ENCODE results near the gene MEF2A.

The MEF2A gene

DNA sequence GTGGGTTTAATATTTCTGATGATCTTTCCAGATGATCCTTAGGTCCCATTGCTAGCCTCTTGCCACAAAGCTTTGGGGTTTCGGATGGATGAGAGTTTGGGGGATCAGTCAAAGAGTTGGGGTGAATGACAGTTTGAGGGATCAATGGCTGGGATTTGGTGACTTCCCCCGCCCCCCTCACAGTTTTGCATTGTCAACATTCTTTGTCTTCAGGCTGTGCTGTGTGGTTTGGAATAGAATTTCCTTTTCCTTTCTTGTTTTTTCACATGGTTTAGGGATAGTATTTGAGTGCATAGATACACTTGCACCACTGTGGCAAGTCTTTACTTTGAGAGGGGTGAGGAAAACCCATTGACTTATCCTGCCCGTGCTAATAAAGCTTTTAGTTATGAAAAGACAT lies 14.3 kb downstream of the MEF2A start:
- ATAC-seq, result no peak
- TF ChIP-seq, protein P1, sequence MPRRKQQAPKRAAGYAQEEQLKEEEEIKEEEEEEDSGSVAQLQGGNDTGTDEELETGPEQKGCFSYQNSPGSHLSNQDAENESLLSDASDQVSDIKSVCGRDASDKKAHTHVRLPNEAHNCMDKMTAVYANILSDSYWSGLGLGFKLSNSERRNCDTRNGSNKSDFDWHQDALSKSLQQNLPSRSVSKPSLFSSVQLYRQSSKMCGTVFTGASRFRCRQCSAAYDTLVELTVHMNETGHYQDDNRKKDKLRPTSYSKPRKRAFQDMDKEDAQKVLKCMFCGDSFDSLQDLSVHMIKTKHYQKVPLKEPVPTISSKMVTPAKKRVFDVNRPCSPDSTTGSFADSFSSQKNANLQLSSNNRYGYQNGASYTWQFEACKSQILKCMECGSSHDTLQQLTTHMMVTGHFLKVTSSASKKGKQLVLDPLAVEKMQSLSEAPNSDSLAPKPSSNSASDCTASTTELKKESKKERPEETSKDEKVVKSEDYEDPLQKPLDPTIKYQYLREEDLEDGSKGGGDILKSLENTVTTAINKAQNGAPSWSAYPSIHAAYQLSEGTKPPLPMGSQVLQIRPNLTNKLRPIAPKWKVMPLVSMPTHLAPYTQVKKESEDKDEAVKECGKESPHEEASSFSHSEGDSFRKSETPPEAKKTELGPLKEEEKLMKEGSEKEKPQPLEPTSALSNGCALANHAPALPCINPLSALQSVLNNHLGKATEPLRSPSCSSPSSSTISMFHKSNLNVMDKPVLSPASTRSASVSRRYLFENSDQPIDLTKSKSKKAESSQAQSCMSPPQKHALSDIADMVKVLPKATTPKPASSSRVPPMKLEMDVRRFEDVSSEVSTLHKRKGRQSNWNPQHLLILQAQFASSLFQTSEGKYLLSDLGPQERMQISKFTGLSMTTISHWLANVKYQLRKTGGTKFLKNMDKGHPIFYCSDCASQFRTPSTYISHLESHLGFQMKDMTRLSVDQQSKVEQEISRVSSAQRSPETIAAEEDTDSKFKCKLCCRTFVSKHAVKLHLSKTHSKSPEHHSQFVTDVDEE (CRISPR knock-in tag; IDR thresholded peaks at IDR 0.05), result no peak
- no peak for TF ChIP-seq ESRRG (CRISPR knock-in tag; IDR thresholded peaks at IDR 0.05)

DNA sequence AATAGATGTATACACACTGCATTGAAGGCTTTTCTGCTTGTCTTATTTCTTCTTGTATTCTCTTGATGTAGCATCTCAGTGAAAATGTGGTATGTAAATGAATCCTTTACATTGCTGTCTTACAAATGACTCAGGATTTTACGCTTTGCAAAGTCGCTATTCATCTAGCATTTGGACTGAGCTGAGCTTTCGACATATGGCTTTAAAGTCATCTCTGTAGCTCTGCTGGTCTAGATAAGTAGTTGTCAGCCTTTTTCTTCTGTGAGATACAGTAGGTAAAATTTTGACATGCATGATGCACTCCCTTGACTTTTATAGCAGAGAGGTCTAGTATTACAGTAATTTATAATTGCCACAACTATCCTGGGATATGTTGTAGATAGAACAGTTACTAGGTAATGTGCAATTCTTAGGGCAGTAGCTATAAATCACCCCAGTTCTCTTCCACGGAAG lies 16.8 kb downstream of the MEF2A start:
- TF ChIP-seq ZNF8 (CRISPR knock-in tag; IDR thresholded peaks at IDR 0.05), result no peak
- TF ChIP-seq, protein P2, sequence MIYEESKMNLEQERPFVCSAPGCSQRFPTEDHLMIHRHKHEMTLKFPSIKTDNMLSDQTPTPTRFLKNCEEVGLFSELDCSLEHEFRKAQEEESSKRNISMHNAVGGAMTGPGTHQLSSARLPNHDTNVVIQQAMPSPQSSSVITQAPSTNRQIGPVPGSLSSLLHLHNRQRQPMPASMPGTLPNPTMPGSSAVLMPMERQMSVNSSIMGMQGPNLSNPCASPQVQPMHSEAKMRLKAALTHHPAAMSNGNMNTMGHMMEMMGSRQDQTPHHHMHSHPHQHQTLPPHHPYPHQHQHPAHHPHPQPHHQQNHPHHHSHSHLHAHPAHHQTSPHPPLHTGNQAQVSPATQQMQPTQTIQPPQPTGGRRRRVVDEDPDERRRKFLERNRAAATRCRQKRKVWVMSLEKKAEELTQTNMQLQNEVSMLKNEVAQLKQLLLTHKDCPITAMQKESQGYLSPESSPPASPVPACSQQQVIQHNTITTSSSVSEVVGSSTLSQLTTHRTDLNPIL (CRISPR knock-in tag; IDR thresholded peaks at IDR 0.05; ENCODE audit: low read depth), result no peak
- no peak for TF ChIP-seq ISL1 (CRISPR knock-in tag; IDR thresholded peaks at IDR 0.05)
- TF ChIP-seq, protein P3, sequence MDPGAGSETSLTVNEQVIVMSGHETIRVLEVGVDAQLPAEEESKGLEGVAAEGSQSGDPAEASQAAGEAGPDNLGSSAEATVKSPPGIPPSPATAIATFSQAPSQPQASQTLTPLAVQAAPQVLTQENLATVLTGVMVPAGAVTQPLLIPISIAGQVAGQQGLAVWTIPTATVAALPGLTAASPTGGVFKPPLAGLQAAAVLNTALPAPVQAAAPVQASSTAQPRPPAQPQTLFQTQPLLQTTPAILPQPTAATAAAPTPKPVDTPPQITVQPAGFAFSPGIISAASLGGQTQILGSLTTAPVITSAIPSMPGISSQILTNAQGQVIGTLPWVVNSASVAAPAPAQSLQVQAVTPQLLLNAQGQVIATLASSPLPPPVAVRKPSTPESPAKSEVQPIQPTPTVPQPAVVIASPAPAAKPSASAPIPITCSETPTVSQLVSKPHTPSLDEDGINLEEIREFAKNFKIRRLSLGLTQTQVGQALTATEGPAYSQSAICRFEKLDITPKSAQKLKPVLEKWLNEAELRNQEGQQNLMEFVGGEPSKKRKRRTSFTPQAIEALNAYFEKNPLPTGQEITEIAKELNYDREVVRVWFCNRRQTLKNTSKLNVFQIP (CRISPR knock-in tag; IDR thresholded peaks at IDR 0.05; ENCODE audit: borderline replicate concordance, low read depth), result no peak
- TF ChIP-seq ZNF565 (CRISPR knock-in tag; conservative IDR thresholded peaks at IDR 0.05; ENCODE audit: low read depth), result no peak
- no peak for TF ChIP-seq ZNF70 (CRISPR knock-in tag; IDR thresholded peaks at IDR 0.05)
- no peak for TF ChIP-seq OSR1 (CRISPR knock-in tag; IDR thresholded peaks at IDR 0.05)
- ATAC-seq, result no peak

DNA sequence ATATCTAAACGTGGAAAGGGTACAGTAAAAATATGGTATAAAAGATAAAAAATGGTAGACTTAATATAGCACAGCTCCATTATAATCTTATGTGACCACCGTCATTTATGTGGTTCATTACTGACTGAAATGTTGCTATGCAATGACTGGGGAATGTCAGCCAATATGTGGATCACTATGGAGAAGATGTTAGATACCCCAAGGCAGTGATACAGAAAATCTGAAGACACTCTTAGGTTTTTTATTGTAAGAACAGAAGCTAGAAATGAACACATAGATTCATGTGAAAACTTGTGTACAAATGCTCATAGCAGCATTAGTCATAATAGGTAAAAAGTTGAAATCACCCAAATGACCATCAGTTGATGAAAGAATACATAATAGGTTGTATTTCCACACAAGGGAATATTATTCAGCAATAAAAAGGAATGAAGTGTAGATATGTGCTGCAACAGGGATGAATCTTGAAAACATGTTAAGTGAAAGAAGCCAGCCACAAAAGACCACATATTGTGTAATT lies 18.4 kb downstream of the MEF2A start:
- no peak for ATAC-seq
- no peak for TF ChIP-seq ZC3H10 (CRISPR knock-in tag; IDR thresholded peaks at IDR 0.05)
- no peak for TF ChIP-seq ESRRG (CRISPR knock-in tag; IDR thresholded peaks at IDR 0.05)
- TF ChIP-seq ISL1 (CRISPR knock-in tag; IDR thresholded peaks at IDR 0.05), result no peak
- TF ChIP-seq, protein P4, sequence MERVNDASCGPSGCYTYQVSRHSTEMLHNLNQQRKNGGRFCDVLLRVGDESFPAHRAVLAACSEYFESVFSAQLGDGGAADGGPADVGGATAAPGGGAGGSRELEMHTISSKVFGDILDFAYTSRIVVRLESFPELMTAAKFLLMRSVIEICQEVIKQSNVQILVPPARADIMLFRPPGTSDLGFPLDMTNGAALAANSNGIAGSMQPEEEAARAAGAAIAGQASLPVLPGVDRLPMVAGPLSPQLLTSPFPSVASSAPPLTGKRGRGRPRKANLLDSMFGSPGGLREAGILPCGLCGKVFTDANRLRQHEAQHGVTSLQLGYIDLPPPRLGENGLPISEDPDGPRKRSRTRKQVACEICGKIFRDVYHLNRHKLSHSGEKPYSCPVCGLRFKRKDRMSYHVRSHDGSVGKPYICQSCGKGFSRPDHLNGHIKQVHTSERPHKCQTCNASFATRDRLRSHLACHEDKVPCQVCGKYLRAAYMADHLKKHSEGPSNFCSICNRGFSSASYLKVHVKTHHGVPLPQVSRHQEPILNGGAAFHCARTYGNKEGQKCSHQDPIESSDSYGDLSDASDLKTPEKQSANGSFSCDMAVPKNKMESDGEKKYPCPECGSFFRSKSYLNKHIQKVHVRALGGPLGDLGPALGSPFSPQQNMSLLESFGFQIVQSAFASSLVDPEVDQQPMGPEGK (CRISPR knock-in tag; IDR thresholded peaks at IDR 0.05; ENCODE audit: borderline replicate concordance), result no peak
- no peak for TF ChIP-seq ZFP3 (CRISPR knock-in tag; IDR thresholded peaks at IDR 0.05)
- no peak for TF ChIP-seq BACH2 (CRISPR knock-in tag; IDR thresholded peaks at IDR 0.05; ENCODE audit: borderline replicate concordance)
- no peak for TF ChIP-seq ZNF70 (CRISPR knock-in tag; IDR thresholded peaks at IDR 0.05)
- TF ChIP-seq ZNF8 (CRISPR knock-in tag; IDR thresholded peaks at IDR 0.05), result no peak
- TF ChIP-seq SNAI2 (CRISPR knock-in tag; IDR thresholded peaks at IDR 0.05), result no peak
- no peak for TF ChIP-seq ZNF565 (CRISPR knock-in tag; conservative IDR thresholded peaks at IDR 0.05; ENCODE audit: low read depth)
- TF ChIP-seq ZFP30 (CRISPR knock-in tag; IDR thresholded peaks at IDR 0.05), result no peak
- no peak for TF ChIP-seq RARB (CRISPR knock-in tag; IDR thresholded peaks at IDR 0.05)
- TF ChIP-seq, protein P2 (CRISPR knock-in tag; IDR thresholded peaks at IDR 0.05; ENCODE audit: low read depth), result no peak
- no peak for TF ChIP-seq OSR1 (CRISPR knock-in tag; IDR thresholded peaks at IDR 0.05)
- TF ChIP-seq, protein P3 (CRISPR knock-in tag; IDR thresholded peaks at IDR 0.05; ENCODE audit: borderline replicate concordance, low read depth), result no peak
- TF ChIP-seq TOX (CRISPR knock-in tag; IDR thresholded peaks at IDR 0.05; ENCODE audit: borderline replicate concordance), result no peak
- no peak for TF ChIP-seq GLIS3 (CRISPR knock-in tag; IDR thresholded peaks at IDR 0.05)
- no peak for TF ChIP-seq TCF4 (CRISPR knock-in tag; IDR thresholded peaks at IDR 0.05; ENCODE audit: borderline replicate concordance)
- TF ChIP-seq CSDC2 (CRISPR knock-in tag; IDR thresholded peaks at IDR 0.05), result no peak
